GM18907 (cell line): Measurements from ENCODE around the gene C1QTNF1.
"Not testable (repeated sequence)": the region's sequence is repeated elsewhere in the genome, so short reads cannot be mapped to it uniquely, and the experiment has no call there.

ENCODE experiments used
- ATAC-seq: cut with Tn5 transposase; IDR thresholded peaks from one replicate; pipeline ENCODE4 v1.9.1; 2021; ENCODE audit warnings: mild to moderate bottlenecking, moderate library complexity; ENCODE audit not compliant: unreplicated experiment

C1QTNF1 gene

DNA sequence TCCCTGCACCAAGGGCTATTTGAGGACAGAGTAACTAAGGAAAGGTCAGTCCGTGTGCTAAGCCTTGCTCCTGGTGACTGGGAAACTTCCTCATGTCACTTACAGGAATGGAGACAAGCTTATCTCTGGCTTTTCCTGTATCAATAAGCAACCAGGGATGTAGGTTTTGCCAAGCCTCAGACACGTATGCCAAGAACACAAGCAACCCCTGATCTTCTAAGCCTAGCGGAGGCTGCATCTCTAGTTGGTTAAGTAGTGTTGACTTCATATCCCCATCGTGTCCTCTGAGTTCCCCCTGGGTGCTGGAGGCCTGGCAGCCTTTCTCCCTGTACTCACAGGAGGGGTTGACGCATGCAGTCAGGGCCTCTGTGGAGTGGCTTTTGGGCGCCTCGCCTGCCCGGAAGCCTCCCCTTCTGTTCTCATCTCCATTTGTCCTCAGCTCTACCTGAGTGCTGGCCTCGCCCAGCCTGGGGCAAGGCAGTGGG, 1.4 kb upstream of the C1QTNF1 start:
- ATAC-seq: no peak

DNA sequence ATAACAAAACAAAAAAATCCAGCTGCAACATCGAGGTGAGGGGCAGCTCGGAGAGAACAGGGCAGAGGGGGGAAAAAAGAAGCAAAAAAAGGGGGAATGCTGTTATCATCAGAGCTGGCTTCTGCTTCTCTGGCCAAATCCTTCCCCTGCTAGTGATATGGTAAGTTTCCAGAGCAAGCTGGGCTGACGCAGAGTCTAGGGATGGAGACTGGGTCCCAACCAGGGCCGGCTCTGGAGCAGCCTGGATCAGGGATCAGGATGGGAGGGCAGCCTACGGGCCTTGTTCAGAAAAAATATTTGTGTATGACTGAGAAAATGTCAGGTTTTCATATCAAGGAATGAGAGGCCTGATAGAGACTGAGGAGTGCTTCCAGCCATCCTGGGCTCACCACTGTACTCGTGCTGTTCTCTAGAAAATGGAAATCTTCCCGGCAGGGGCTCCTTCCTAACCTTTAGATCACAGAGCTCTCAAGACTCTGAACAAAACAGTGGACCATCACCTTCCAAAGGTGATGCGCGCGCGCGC, 726 bp upstream of the C1QTNF1 start:
- no peak for ATAC-seq

DNA sequence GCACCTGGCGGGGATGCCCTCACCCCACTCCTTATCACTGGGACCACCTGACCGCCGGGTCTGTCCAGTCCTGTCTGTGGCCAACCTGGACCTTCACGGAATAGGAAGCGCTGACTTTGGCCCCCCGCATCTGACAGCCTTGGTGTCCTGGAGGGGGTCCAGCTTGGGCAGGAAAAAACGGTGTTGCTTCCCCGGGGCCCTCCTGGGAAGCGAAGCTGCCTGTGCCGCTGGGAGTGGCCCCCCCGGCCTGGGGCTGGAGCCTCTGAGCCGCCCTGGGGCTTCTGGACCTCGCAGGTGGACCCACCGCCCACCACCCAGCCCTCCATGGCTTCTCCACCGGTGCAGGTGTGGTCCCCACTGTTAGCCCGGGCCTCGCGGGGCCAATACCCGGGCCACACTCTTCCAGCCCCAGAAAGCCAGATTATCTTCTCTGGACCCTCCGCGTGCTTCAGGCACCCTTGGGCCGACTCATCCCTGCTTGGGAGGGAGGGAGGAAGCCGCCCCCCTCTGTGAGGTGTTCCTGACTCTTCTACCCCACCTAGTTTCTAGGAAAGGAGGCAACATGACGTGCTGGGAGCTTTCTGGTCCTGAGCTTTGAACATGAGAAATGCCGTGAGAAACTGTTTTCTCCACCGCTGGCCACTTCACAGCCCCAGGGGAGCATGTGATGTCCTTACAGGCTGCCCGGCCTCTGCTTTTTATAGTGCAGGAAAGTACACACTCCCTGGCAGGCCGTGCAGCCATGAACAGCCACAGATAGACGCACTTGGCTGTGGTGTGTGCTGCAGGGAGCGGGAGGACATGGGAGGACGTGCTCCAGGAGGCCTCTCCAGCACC, 1.1 kb downstream of the C1QTNF1 start:
- ATAC-seq: no peak

DNA sequence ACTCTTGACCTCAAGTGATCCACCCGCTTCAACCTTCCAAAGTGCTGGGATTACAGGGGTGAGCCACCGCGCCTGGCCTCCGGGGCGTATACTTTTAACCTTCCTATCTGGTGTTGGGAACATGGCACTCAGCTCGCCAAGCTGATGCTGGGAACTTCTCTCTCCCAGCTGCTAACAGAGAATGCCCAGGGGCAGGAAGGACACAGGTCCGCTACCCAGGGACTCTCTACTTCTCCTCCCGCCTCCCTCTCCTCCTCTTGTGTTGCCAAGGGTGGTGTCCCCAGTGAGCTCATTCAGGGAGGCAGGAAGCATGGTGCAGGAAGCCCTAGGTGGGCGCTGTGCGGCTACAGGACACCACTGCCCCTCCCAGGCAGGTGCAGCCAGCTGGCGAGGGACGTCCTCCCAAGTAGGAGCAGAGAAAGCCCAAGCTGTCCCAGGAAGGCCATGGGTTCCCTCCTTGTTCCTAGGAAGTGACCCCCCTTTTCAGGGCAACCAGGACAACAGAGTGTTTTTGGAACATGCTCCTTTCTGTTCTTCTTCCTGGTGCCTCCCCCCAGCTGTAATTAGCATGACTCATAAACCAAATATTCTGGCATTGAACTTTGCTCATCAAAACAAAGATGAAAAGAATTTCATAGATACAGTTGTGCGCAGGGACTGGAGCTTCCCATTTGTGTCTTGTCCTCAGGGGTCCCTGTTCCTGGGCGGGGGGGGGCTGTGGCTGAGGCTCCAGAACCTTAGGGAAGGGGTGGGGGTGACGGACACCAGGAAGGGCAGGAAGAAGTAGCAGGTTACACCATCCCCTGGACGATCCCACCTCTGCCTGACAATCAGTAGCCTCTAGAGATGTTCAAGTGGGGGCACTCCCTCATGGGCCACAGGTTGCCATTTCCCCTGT, 2.7 kb downstream of the C1QTNF1 start:
- ATAC-seq: no peak

DNA sequence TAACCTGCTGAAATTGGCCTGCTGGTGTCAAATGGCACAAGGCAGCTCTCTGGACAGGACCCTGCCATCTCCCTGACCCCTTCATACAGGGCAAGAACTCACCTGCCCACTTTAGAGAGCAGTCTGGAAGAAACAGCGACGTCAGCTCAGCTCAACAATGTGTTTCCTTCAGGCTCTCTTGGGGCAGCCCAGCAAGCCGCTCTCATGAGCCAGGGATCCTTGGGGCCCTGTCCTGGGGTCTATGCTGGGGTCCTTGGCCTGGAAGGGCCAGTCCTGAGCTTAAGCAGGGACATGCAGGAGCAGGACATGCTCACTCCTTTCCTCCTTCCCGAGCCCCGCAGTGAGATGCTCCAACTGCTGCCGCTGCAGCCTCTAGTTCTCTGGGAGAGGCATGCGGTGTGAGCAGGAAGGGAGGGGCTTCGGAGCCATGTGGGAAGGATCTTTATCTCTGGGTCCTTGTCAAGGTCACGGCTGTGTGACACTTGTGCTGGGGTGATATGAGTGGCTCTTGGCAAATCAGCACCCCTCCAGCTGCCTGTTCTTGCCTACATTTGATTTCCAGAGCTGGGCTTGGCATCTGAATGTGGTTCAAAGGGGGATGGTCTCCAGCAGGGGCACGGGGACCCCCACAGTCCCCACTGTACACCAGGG, 3.4 kb downstream of the C1QTNF1 start:
- no peak for ATAC-seq

DNA sequence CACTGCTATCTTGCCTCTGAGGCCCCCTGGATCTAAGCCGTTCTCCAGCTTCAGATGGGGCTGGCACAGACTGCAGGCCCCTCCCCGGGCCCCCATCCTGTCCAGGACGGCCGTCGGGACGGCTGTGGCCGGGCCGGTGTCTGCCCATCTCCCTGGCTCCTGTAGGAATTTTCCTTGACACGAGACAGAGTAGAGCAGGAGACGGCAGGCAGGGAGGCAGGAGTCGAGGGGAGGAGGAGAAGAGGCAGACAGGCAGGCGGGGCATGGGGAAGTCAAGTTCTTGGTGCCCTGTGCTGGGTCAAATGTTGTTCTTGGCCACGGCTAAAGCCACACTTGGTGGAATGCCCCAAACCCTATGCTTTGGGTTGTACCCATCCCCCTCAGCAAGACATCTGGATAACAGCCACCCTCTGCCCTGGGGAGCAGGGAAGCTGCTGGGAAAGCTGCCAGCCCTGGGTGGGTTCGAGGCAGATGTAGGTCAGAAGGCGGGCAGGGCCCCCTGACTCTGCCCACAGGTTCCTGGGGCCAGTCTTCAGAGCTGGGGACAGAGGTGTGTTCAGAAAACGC, 4.0 kb downstream of the C1QTNF1 start:
- no peak for ATAC-seq

DNA sequence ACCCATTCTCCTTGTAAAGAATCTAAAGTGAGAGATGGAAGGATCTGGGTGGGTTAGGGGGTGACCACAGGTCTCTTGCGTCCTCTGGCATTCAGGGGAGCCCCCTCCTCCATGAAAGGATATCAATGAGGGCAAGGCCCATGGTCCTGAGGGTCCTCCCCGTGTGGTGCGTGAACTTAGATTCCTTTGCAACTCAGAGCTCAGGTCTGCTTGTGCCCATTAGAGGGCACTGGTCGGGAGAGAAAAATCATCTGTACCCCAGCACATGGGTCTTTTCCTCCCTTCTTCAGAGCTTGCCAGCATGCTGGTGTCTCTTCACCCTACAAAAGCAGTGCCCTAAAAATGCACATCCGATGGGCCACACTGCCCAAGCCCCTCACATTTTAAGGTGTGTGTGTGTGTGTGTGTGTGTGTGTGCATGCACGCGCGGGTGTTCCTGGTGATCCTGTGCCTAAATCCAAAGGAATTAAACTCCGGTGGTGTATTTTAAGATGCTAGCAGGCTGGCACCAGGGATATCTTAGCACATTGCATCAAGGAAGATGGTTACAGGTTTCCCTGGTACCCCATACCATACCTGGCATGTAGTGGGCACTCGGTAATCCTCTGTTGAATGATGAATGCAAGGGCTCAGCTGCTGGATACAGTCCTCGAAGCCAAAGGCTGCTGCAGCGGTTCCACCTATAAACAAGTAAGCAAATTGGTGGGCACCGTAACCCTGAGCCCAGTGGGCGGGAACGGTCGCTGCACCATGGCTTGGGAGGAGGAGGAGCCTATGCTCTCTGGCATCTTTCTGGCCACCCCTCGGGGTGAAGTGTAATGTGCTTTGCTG, 4.7 kb downstream of the C1QTNF1 start:
- ATAC-seq: no peak

DNA sequence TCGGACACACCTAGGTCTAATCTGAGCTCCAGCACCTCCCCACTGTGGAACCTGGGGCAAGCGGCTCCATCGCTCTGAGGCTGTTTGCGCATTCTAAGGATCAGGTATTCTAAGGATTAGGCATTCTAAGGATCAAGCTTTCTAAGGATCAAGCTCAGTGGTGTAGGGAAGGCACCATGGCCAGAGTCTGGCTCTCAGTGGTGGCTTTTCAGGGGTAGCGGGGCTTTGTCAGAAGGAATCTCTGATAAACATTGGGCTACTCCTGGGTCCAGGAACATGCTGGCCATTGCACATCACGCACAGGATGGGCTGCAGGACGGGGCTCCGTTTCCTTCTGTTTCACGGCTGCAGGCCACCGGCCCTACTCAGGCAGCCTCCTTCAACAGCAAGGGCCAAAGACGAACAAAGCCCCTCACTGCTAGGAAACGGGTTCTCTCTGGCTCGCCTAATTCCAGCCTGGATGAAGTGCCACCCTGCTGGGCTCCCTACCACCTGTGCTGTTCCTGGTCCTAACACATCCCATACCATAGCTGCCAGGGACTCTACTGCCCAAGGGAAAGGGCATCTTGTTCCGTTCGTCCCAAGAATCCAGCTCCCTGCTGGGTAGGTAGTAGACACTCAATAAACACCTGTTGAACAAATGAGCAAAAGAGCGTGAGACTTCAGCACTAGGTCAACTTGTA, 5.5 kb downstream of the C1QTNF1 start:
- ATAC-seq: no peak

DNA sequence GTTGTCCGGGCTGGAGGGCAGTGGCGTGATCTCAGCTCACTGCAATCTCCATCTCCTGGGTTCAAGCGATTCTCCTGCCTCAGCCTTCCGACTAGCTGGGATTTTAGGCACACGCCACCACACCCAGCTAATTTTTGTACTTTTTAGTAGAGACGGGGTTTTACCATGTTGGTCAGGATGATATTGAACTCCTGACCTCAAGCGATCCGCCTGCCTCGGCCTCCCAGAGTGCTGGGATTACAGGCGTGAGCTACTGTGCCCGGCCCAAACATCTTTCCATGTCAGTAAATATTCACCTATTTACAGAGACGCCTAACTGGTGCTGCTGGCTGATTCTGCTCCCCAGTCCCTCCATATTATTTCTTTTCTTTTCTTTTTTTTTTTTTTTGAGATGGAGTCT, 6.7 kb downstream of the C1QTNF1 start:
- not testable (repeated sequence) for ATAC-seq

DNA sequence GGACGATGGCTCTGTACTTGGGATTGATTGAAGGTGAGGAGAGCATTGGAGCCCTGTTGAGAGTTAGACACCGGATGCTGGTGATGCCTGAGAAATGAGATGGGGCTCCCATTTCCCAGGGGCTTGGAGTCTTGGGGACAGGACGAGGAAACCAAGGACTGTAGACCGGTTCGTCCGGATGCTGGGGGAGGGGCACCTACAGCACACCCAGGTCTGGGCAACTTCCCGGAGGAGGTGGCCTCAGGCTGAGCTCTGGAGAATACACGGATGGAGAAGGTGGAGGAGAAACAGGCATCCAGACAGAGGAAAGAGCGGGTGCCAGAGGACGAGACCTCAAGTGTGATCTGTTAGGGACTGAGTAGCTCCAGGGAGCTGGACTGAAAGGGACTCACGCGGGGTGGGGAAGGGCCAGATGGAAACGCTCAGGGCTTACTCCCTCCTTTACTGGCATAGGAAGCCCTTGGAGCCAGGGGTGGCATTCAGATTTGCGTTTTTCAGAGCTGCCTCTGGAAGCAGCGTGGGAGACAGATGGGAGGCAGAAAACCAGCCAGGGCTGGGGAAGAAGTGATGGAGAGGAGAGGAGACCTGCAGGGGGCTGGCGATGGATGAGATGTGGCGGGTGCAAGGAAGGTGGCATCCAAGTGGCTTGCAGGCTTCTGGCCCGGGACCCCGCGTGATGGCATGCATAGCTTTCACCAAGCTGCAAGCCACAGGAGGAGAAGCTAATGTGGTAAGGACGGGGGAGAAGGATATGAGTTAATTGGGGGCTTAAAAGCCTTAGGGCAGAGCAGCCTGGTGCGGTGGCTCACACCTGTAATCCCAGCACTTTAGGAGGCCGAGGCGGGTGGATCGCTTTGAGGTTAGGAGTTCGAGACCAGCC, 8.3 kb downstream of the C1QTNF1 start:
- ATAC-seq: no peak

DNA sequence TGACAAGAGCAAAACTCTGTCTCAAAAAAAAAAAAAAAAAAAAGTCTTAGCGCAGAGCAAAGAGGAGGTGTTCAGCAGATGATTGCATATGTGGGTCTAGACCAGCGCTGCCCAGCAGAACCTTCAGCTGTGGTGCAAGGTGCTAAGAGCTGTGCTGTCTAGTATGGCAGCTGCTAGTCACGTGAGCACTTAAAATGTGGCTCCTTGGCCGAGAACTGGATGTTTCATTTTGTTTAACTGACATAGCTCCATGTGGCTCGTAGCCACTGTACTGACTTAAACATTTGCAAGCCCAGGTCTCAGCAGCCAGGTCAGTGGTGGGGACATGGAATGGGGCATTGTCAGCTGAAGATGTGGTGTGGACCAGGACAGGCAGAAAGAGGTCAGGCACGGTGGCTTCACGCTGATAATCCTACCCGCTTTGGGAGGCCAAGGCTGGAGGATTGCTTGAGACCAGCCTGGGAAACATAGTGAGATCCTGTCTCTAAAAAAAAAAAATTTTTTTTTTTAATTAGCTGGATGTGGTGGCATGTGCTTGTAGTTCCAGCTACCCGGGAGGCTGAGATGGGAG, 9.2 kb downstream of the C1QTNF1 start:
- no peak for ATAC-seq

DNA sequence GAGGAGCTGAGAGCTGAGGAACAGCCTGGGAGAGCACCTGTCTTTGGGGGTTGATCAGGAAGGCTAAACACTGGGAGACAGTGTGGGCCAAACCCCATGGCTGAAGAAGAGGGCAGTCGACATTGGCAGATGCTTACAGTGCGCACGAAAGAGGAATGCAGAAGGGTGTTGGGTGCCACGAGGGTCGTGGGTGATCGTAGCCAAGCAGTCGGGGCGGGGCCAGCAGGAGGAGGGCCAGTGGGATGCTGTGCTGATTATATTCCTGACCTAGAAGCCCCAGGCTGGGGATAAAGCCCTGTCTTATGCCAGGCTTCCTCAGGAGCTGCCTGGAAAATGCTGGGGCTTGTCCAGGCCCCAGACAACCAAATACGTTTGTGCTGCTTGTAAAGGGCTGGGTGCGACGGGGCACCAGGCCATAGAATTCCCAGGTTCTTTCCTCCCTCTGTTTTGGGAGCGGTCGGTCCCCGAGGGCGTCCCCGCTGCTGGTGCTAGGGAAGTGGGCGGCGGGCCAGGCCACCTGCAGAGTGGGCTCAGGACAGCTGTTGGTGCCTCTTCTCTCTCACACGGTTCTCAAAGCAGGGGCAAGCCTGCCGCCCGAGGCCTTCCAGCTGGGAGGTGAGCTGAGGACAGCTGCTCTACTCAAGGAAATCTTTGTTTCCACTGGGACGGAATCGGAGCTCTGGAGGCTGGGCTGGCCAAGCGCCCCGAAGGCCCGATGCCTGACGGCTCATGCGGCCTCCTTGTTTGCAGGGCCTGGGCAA, 10.0 kb downstream of the C1QTNF1 start:
- ATAC-seq: no peak

DNA sequence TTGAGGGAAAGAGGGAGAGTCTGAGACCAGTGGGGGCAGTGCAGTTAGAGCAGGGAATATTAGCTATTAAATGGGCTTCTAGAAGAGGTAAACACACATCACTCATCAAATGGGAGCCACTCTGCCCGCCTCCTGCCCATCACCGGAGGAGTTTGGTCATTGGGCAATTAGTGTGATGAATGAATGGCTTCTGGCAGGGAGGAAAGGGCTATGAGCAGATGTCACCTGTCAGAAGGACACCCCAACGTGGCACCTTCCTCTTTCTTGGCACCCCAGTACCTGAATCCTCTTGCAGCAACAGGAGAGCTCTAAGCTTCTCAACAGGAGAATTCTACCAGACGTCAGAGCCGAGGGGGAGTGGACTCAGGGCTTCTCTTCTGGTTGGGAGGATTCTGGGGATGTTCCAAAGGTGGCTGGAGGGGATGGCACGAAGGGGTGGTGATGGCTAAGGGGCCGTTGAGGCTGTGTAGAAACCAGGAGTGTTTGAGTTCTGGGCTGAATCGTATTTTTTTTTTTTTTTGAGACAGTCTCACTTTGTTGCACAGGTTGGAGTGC, 11.0 kb downstream of the C1QTNF1 start:
- no peak for ATAC-seq

DNA sequence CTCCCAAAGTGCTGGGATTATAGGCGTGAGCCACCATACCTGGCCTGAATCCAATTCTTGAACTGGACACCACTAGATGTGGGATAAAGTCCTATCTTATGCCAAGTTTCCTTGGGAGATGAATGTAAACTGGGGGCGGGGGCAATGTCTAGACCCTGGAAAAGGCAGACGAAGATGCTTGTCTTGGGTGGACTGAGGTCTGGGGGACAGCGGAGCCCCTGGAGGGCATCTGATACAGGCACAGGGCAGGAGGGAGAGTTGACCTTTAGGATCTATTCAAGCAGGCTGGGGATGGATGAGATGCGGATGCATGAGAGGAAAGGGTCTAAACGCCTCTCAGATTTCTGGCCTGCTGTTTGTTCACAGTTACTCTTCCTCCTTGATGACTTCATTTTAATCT, 11.7 kb downstream of the C1QTNF1 start:
- no peak for ATAC-seq

DNA sequence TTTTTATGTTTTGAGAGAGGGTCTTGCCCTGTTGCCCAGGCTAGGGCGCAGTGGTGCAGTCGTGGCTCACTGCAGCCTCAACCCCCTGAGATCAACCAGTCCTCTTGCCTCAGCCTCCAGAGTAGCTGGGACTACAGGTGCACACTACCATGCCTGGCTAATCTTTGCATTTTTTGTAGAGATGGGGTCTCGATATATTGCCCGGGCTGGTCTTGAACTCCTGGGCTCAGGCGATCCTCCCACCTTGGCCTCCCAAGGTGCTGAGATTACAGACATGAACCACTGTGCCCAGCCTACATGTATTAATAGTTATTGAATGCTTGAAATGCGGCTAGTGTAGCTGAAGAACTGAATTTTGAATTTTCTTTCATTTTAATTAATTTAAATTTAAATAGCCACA, 12.2 kb downstream of the C1QTNF1 start:
- no peak for ATAC-seq

DNA sequence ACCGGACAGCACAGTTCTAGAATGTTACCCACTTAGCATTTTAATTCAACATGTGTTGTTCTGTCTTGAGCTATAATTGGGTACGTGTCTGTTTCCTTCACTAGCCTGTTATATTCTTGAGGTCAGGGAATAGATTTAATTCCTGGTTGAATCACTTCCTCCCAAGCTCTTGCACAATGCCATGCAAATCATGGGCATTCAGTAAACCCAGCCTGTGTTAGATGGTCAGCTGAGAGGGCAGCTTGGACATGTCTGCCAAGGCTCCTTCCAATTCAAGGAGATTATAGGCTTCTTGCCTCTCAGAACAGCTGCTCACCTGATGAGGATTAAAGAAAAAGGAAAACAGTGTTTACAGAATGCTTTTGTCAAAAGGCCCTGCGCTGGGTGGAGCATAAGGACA, 12.6 kb downstream of the C1QTNF1 start:
- no peak for ATAC-seq

DNA sequence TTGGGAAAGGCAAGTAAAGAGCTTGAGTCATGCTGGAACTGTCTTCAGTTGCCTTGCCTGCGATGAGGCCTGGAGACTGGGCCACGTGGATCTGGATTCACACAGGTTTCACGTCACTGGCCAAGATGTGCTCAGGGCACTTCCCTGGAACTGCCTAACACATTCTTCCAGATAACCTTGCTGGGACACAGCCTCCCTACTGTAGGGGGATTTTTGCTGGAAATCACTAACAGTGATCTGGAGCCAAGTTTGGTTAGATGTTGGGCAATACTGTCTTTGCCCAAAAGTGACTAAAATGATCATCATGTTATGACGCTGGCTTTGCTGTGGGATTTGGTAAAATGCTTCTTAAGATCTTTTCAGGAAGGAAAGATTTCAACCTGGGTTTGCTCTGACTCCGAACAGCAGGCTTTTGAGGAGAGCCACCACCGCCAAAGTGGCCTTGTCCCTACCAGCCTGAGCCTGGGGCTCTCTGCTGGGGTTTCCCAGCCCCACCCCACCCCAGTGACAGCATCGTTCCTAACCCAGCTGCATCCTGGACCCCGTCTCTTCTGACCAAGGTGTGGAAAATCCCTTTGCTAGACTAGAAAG, 14.7 kb downstream of the C1QTNF1 start:
- no peak for ATAC-seq
